Omental fat pad (tissue), 4 donors: ENCODE results near the gene NCOA3. TPM values are rescaled to one million over a fixed set of nuclear protein-coding genes. Genes with fewer than 3 reads are reported as not detected.

ENCODE experiments used
- ATAC-seq: fragments of 150-250 bp; one replicate; pipeline ENCODE4 v1.9.1; 2016; ENCODE audit warnings: mild to moderate bottlenecking, moderate library complexity; ENCODE audit not compliant: low FRiP score
- DNase-seq: peaks from one replicate; pipeline ENCODE4 v3.0.0-alpha.2; 2019; ENCODE audit warnings: low spot score
- CTCF ChIP-seq, 3 donors: fragments of 450-650 bp; IDR thresholded peaks; one replicate each; pipeline ENCODE4 v1.5.1; 2016 to 2017; ENCODE audit warnings: antibody characterized with exemption in 3 of 3, mild to moderate bottlenecking in 3 of 3, moderate library complexity in 2 of 3
- total RNA-seq, 4 donors: library from RNA; depleted of rRNA; stranded (reverse); fragments of >200 nt; gene quantifications; one replicate each; pipeline ENCODE4 v1.1.0, GENCODE V29; 2016

NCOA3 gene
- total RNA-seq, 4 donors from 2014 or later: 33.7 to 70.6 (median 43.7) TPM

DNA sequence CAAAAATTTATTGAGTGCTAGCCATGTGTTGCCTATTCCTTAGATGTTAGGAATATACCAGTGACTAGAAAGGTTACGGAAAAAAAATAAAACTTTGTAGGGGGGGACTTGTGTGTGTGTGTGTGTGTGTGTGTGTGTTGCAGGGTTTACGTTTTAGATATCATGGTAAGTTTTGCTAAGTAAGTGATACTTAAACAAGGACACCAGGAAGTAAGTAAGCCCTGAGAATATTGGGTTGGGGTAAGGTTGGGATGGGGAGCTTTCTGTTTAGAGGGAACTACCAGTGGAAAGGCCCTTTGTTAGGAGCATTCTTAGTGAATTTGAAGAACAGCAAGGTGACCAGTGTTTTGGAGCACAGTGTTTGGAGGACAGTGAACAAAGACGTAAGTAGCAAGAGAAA, 30.3 kb downstream of the NCOA3 start:
- no peak for ATAC-seq
- no peak for TF ChIP-seq CTCF (IDR thresholded peaks at IDR 0.05)
- DNase-seq: no peak

DNA sequence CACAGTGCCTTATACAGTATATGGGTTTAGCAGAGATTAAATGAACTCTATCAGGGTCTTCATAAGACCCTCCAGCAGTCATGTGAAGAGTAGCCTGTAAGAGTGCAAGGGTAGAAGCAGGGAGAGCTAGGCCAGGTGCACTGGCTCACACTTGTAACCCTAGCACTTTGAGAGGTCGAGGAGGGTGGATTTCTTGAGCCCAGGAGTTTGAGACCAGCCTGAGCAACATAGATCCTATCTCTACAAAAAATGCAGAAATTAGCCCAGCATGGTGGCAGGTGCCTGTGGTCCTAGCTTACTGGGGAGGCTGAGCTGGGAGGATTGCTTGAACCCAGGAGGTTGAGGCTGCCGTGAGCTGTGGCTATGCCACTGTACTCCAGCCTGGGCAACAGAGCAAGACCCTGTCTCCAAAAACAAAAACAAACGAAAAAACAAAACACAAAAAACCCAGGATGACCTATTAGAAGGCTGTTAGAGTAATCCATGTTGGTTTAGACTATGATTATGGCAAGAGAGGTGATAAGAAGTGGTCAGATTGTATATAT, 31.9 kb downstream of the NCOA3 start:
- ATAC-seq (no peak), DNase-seq (no peak)
- no peak for TF ChIP-seq CTCF (IDR thresholded peaks at IDR 0.05)

- no peak for TF ChIP-seq CTCF (IDR thresholded peaks at IDR 0.05)
- ATAC-seq: no peak
- DNase-seq: no peak
Observed at GRCh38 chr20:47534405-47534804, 32.7 kb downstream of the NCOA3 start.

DNA sequence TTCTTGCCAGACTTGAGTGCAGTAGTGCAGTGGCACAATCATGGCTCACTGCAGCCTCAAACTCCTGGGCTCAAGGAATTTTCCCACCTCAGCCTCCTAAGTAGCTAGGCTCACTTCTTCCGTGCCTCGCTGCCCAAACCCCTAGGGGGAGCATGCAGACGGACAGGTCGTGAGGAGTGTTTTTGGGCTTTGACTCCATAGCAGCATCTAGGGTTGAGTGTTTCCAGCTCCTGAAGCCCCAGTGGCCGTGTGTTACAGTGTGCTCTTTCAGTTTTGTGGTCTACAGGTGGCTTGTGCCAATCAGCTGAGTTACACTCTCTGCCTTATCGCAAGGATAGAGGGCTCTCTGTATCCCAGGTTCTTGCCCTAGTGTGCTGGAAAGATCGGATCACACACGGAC, 33.4 kb downstream of the NCOA3 start:
- TF ChIP-seq CTCF (IDR thresholded peaks at IDR 0.05): no peak
- ATAC-seq (no peak), DNase-seq (no peak)

- ATAC-seq: no peak
- TF ChIP-seq CTCF (IDR thresholded peaks at IDR 0.05): no peak
- DNase-seq: no peak
Observed at GRCh38 chr20:47535994-47536393, 34.3 kb downstream of the NCOA3 start.

DNA sequence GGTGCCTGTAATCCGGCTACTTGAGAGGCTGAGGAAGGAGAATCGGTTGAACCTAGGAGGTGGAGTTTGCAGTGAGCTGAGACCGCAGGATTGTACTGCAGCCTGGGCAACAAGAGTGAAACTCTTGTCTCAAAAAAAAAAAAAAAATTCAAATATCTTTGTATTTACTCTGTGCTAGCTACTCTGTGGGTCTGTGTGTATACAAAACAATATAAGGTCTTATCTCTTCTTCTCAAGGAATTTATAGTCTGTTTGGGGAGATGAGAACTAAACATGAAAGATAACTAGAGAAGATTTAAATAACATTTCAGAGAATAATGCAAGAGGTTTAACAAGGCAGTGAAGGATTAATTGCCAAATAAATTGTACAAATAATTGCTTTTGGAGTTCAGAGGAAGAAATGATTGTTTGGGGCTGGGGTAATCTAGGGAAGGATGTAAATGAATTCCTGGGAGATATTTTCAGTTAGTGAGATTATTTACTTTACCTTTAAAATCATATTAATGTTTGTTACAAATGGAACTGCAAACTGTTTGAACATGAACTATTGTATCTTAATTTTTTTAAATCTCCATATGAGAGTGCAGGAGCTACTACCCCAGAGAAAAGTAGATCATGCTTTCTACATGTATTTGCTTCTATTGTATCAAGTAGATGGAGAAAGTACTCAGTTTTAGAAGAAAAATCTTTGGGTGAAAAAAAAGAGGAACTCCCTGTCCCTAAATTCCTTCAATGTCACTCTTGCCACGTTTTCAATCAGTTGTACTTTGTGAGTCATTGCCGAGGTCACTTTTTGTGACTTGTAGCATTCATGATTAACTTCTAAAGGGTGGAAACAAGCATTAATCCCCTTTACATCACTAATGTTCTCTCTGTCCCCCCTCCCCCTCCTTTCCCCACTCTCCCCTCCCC, 39.0 kb downstream of the NCOA3 start:
- no peak for ATAC-seq
- DNase-seq: no peak
- TF ChIP-seq CTCF (IDR thresholded peaks at IDR 0.05): no peak
